Measurements from ENCODE around the gene D2HGDH. TPM values are rescaled to one million over a fixed set of nuclear protein-coding genes. Genes with fewer than 3 reads are reported as not detected.
"Not testable (repeated sequence)": the region's sequence is repeated elsewhere in the genome, so short reads cannot be mapped to it uniquely, and the experiment has no call there.

The D2HGDH gene
- total RNA-seq, 4 donors from 2014 or later, result 16.9 to 33.4 (median 23.6) TPM

- Histone ChIP-seq H3K36me3 (no peaks in the 10 kb centered on the region), H3K4me3 (no peak overlapping the region), H3K4me1 (peaks cover 6 to 12% (median 10%) of the 10 kb centered on the region in 3 donors), H3K27me3 (peaks cover 0 to 38% (median 1%) of the 10 kb centered on the region in 4 donors), H3K27ac (no peak overlapping the region), H3K9me3 (no peaks in the 10 kb centered on the region)
- TF ChIP-seq, protein P1, sequence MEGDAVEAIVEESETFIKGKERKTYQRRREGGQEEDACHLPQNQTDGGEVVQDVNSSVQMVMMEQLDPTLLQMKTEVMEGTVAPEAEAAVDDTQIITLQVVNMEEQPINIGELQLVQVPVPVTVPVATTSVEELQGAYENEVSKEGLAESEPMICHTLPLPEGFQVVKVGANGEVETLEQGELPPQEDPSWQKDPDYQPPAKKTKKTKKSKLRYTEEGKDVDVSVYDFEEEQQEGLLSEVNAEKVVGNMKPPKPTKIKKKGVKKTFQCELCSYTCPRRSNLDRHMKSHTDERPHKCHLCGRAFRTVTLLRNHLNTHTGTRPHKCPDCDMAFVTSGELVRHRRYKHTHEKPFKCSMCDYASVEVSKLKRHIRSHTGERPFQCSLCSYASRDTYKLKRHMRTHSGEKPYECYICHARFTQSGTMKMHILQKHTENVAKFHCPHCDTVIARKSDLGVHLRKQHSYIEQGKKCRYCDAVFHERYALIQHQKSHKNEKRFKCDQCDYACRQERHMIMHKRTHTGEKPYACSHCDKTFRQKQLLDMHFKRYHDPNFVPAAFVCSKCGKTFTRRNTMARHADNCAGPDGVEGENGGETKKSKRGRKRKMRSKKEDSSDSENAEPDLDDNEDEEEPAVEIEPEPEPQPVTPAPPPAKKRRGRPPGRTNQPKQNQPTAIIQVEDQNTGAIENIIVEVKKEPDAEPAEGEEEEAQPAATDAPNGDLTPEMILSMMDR (IDR thresholded peaks at IDR 0.05), result no peak
- no peak for TF ChIP-seq POLR2A (IDR thresholded peaks at IDR 0.05)
- DNase-seq, result no peak
- intact Hi-C loops (cut with DNase I), result no loop called here
- 88 to 91% methylated on average over 5 to 6 of the region's 21 CpGs for WGBS, 2 donors
Measured at GRCh38 chr2:241798631-241799521, 64.4 kb downstream of the D2HGDH start.

DNA sequence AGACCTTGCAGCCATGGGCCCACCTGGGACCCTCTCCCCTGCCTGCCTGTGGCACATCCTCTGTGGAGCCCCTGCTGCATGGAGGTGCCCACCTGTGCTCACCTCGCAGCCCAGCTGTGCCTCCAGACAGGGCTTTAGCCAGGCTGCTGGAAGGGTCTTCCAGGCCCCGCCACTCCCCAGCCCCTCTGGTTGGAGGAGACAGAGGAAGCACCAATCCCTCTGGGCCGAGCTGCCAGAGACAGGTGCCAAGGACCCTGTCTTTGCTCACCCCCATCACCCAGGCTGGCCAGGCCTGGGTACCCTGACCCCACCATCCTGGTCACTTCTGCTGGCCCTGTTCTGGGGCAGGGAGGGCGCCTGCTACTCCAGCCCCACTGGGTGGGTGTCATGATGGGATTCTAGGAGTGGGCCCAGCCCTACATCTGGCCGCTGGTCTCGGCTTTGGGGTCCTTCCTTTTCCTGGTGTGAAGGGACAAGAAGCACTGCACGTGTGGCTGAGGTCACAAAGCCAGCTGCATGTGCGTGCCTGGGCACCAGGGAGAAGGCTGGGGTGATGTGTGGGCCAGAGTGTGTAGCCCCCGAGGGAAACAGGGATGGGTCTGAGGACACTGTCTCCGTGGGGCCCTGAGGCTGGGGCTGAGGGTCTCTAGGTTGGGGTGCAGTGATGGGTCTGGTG lies 65.2 kb downstream of the D2HGDH start:
- intact Hi-C loops (cut with DNase I), result no loop called here

DNA sequence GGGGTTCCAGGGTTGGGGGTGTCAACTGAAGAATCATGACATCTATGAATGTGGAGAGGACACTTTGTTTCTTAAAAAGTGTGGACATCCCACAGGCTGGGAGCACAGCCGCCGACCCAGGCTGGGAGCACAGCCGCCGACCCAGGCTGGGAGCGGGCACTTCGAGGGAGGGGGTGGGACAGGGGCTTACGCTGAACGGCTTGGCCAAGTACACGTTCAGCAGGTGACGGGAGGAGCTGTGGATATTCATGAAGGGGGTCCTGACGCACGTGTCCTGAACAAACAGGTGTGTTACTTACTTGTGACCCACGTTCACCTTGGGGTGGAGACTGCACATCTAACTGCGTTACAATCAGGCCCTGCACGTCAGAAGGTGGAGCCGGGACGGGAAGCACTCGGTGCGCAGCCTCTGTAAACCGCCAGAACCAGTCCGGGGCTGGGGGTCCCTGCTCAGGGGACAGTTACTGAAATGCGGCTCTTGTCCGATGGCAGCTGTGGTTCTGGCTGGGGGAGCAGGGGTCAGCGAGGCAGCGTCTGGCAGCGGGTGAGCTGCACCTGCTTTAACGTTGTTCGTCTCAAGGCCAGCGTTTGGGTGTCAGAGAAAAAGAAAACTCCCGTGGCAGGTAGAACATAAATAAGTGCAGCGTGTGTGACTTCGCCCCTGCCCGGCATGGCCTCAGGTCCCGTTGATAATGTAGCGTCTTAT lies 65.9 kb downstream of the D2HGDH start:
- DNase-seq; intact Hi-C loops (cut with DNase I); H3K27ac ChIP-seq; H3K9me3 ChIP-seq; H3K4me3 ChIP-seq; H3K36me3 ChIP-seq: not testable (repeated sequence)
- 72 to 82% methylated on average over 18 to 31 of the region's 35 CpGs for WGBS, 2 donors
- peaks cover 6 to 49% (median 8%) of the 10 kb centered on the region in 4 donors for H3K27me3 ChIP-seq
- peaks cover 16 to 23% (median 20%) of the 10 kb centered on the region in 3 donors for H3K4me1 ChIP-seq

More for the DNA sequence above, 65.2 kb downstream of the D2HGDH start:
- no peak for TF ChIP-seq POLR2A (IDR thresholded peaks at IDR 0.05)
- TF ChIP-seq, protein P1 (IDR thresholded peaks at IDR 0.05), result no peak
- peaks cover 4 to 46% (median 6%) of the 10 kb centered on the region in 4 donors for H3K27me3 ChIP-seq
- no peak overlapping the region for H3K27ac ChIP-seq
- no peaks in the 10 kb centered on the region for H3K36me3 ChIP-seq
- WGBS, 2 donors, result 90 to 93% methylated on average over 3 to 7 of the region's 10 CpGs
- no peaks in the 10 kb centered on the region for H3K9me3 ChIP-seq
- no peak overlapping the region for H3K4me3 ChIP-seq
- DNase-seq, result no peak
- peaks cover 14 to 20% (median 17%) of the 10 kb centered on the region in 3 donors for H3K4me1 ChIP-seq

GRCh38 chr2:241801611-241802420 lies 67.4 kb downstream of the D2HGDH start:
- no peak overlapping the region for H3K27ac ChIP-seq
- DNase-seq, result no peak

More at GRCh38 chr2:241801611-241802420, 67.4 kb downstream of the D2HGDH start:
- H3K4me3 ChIP-seq, result no peak overlapping the region
- intact Hi-C loops (cut with DNase I), result no loop called here
- TF ChIP-seq, protein P1 (IDR thresholded peaks at IDR 0.05), result no peak
- no peak for TF ChIP-seq POLR2A (IDR thresholded peaks at IDR 0.05)
- H3K4me1 ChIP-seq, result peaks cover 16 to 23% (median 20%) of the 10 kb centered on the region in 3 donors
- 83 to 94% methylated on average over 19 to 23 of the region's 44 CpGs for whole genome bisulfite sequencing, 2 donors
- H3K9me3 ChIP-seq, result no peaks in the 10 kb centered on the region
- no peaks in the 10 kb centered on the region for H3K36me3 ChIP-seq
- H3K27me3 ChIP-seq, result peaks cover 6 to 43% (median 8%) of the 10 kb centered on the region in 4 donors
